Measurements from ENCODE around the gene ASB4.

GRCh38 chr7:95527776-95528250 is 42.1 kb downstream of the ASB4 start:
- TF ChIP-seq CTCF (IDR thresholded peaks at IDR 0.05; ENCODE audit: insufficient read depth, low read length, poor library complexity, severe bottlenecking), result no peak
- TF ChIP-seq EZH2phosphoT487 (conservative IDR thresholded peaks at IDR 0.05; ENCODE audit: low read length), result no peak
